ENCODE data around the gene PRR5L.

DNA sequence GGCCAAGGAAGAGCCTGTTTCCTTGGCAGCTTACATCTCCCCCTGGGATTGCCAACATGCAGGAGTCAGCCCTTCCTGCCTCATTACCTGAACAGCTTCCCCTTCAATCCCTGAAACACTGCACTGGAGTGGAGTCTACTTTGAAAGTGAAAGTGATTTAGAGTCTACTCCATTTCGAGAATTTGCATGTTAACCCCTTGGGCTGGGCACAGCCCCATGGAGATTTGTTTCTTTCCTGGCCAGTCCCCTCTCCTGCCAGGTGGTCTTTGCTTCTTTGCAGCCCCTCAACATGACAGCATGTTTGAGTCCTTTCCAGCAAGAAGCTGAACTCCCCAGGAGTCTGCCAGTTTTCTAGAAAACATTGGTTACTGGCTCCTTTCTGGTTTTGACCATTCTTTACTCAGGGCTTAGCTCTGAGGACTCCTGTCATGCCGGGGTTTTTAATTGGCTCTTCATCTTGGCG lies 154.1 kb downstream of the PRR5L start:
- TF ChIP-seq, protein P1, sequence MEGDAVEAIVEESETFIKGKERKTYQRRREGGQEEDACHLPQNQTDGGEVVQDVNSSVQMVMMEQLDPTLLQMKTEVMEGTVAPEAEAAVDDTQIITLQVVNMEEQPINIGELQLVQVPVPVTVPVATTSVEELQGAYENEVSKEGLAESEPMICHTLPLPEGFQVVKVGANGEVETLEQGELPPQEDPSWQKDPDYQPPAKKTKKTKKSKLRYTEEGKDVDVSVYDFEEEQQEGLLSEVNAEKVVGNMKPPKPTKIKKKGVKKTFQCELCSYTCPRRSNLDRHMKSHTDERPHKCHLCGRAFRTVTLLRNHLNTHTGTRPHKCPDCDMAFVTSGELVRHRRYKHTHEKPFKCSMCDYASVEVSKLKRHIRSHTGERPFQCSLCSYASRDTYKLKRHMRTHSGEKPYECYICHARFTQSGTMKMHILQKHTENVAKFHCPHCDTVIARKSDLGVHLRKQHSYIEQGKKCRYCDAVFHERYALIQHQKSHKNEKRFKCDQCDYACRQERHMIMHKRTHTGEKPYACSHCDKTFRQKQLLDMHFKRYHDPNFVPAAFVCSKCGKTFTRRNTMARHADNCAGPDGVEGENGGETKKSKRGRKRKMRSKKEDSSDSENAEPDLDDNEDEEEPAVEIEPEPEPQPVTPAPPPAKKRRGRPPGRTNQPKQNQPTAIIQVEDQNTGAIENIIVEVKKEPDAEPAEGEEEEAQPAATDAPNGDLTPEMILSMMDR (IDR thresholded peaks at IDR 0.05 in 2 of 3, conservative IDR thresholded peaks at IDR 0.05 in 1 of 3; ENCODE audit: insufficient read depth in 2 of 3, low read depth in 1 of 3, low read length in 3 of 3) = no peak
- TF ChIP-seq KDM2B (CRISPR knock-in tag; IDR thresholded peaks at IDR 0.05) (no peak), ZZZ3 (IDR thresholded peaks at IDR 0.05) (no peak), ARID3A (IDR thresholded peaks at IDR 0.05; ENCODE audit: borderline replicate concordance, low read depth, low read length) (no peak), JUNB (CRISPR knock-in tag; conservative IDR thresholded peaks at IDR 0.05) (no peak), EP300 (IDR thresholded peaks at IDR 0.05; ENCODE audit: low read length) (no peak), ID3 (CRISPR knock-in tag; IDR thresholded peaks at IDR 0.05) (no peak), ID3 (tag; IDR thresholded peaks at IDR 0.05) (no peak), HMG20A (CRISPR knock-in tag; conservative IDR thresholded peaks at IDR 0.05) (no peak), CEBPB (tag; IDR thresholded peaks at IDR 0.05) (no peak), ZNF347 (CRISPR knock-in tag; IDR thresholded peaks at IDR 0.05; ENCODE audit: low read depth) (no peak)

All from K562 (cell line).